Liver (tissue), 9 donors: Measurements from ENCODE around the gene RNLS. TPM values are rescaled to one million over a fixed set of nuclear protein-coding genes. Genes with fewer than 3 reads are reported as not detected.

ENCODE experiments used
- DNase-seq: peaks from one replicate; pipeline ENCODE4 v3.0.0-alpha.2; 2017; ENCODE audit warnings: low spot score
- H3K27ac ChIP-seq, 2 donors: one replicate each; pipeline ENCODE4 v1.7.0; 2013; ENCODE audit warnings: inconsistent platforms in 2 of 2, low read length in 2 of 2, control low read depth in 1 of 2, low read depth in 1 of 2, mild to moderate bottlenecking in 1 of 2
- H3K27me3 ChIP-seq, 4 donors: one replicate each; pipeline versions ENCODE4 v1.6.1 to v1.7.0; 2013; ENCODE audit warnings: low read length in 3 of 4, inconsistent platforms in 1 of 4, mild to moderate bottlenecking in 1 of 4, moderate library complexity in 1 of 4; ENCODE audit not compliant: control insufficient read depth in 4 of 4, insufficient read depth in 4 of 4
- H3K36me3 ChIP-seq, 4 donors: one replicate each; pipeline versions ENCODE4 v1.6.1 to v1.7.0; 2013; ENCODE audit warnings: low read length in 3 of 4, mild to moderate bottlenecking in 3 of 4, low read depth in 1 of 4, moderate library complexity in 1 of 4; ENCODE audit not compliant: control insufficient read depth in 4 of 4, insufficient read depth in 3 of 4
- H3K4me1 ChIP-seq, 4 donors: one replicate each; pipeline versions ENCODE4 v1.6.1 to v1.7.0; 2013; ENCODE audit warnings: low read length in 3 of 4, mild to moderate bottlenecking in 3 of 4, moderate library complexity in 1 of 4; ENCODE audit not compliant: control insufficient read depth in 4 of 4, insufficient read depth in 4 of 4
- H3K4me3 ChIP-seq, 3 donors: one replicate each; pipeline versions ENCODE4 v1.6.1 to v1.7.0; 2013; ENCODE audit warnings: low read length in 3 of 3, control low read depth in 1 of 3, low read depth in 1 of 3, mild to moderate bottlenecking in 1 of 3
- H3K9ac ChIP-seq, 2 donors: one replicate each; pipeline ENCODE4 v1.7.0; 2013; ENCODE audit warnings: low read length in 2 of 2, mild to moderate bottlenecking in 2 of 2, moderate library complexity in 2 of 2, control low read depth in 1 of 2, low read depth in 1 of 2
- H3K9me3 ChIP-seq, 4 donors: one replicate each; pipeline versions ENCODE4 v1.6.1 to v1.7.0; 2013; ENCODE audit warnings: low read length in 3 of 4; ENCODE audit not compliant: control insufficient read depth in 4 of 4
- EGR1 ChIP-seq, 2 donors: IDR thresholded peaks; 2 replicates each; pipeline ENCODE4 v1.6.1; 2016 to 2018; ENCODE audit warnings: antibody characterized with exemption in 2 of 2, low read depth in 2 of 2
- FOXA1 ChIP-seq: IDR thresholded peaks from 2 replicates; pipeline ENCODE4 v1.6.1; 2016; ENCODE audit warnings: antibody characterized with exemption
- FOXA2 ChIP-seq: IDR thresholded peaks from 2 replicates; pipeline ENCODE4 v1.6.1; 2016; ENCODE audit warnings: antibody characterized with exemption
- GABPA ChIP-seq, 2 donors: IDR thresholded peaks in 1 of 2; conservative IDR thresholded peaks in 1 of 2; 2 replicates each; pipeline ENCODE4 v1.6.1; 2016; ENCODE audit warnings: antibody characterized with exemption in 2 of 2, mild to moderate bottlenecking in 1 of 2, moderate library complexity in 1 of 2
- HNF4A ChIP-seq, 2 donors: conservative IDR thresholded peaks; 2 replicates each; pipeline ENCODE4 v1.6.1; 2016; ENCODE audit warnings: antibody characterized with exemption in 2 of 2, mild to moderate bottlenecking in 2 of 2
- HNF4G ChIP-seq: IDR thresholded peaks from 2 replicates; pipeline ENCODE4 v1.6.1; 2016; ENCODE audit warnings: antibody characterized with exemption
- JUND ChIP-seq, 2 donors: IDR thresholded peaks; 2 replicates each; pipeline ENCODE4 v1.6.1; 2016; ENCODE audit warnings: antibody characterized with exemption in 2 of 2
- NR2F2 ChIP-seq: IDR thresholded peaks from 2 replicates; pipeline ENCODE4 v1.6.1; 2016; ENCODE audit warnings: antibody characterized with exemption
- RAD21 ChIP-seq, 2 donors: IDR thresholded peaks; 2 replicates each; pipeline ENCODE4 v1.6.1; 2016; ENCODE audit warnings: antibody characterized with exemption in 2 of 2, mild to moderate bottlenecking in 2 of 2
- RXRA ChIP-seq, 2 donors: IDR thresholded peaks; 2 replicates each; pipeline ENCODE4 v1.6.1; 2017 to 2018; ENCODE audit warnings: antibody characterized with exemption in 2 of 2, mild to moderate bottlenecking in 1 of 2
- SP1 ChIP-seq: IDR thresholded peaks from 2 replicates; pipeline ENCODE4 v1.6.1; 2018; ENCODE audit warnings: antibody characterized with exemption, mild to moderate bottlenecking
- TAF1 ChIP-seq: conservative IDR thresholded peaks from 2 replicates; pipeline ENCODE4 v1.6.1; 2016; ENCODE audit warnings: antibody characterized with exemption, mild to moderate bottlenecking
- YY1 ChIP-seq: IDR thresholded peaks from 2 replicates; pipeline ENCODE4 v1.6.1; 2016; ENCODE audit warnings: antibody characterized with exemption, mild to moderate bottlenecking
- WGBS: extraction: QIAGEN DNeasy Blood & Tissue Kit; methylation state at CpG from one replicate; pipeline ENCODE4 v1.1.7; 2013; 5-methylcytosine and 5-hydroxymethylcytosine counted together
- polyA plus RNA-seq, 2 donors: library from polyadenylated mRNA; stranded (reverse) in 1 of 2; unstranded in 1 of 2; fragments of 200-250 nt in 1 of 2; fragments of >200 nt in 1 of 2; fragmentation: Nextera tagmentation in 1 of 2; extraction: Ambion mirVana in 1 of 2; gene quantifications; one replicate each; pipeline versions ENCODE4 v1.2.1 to v1.2.3, GENCODE V29; 2013 to 2015
- total RNA-seq, 2 donors: library from RNA; depleted of rRNA; stranded (reverse); fragments of >200 nt; gene quantifications; one replicate each; pipeline ENCODE4 v1.2.3, GENCODE V29; 2014
- TF ChIP-seq, protein P1 (sequence below): IDR thresholded peaks from 2 replicates; pipeline ENCODE4 v1.6.1; 2016; ENCODE audit warnings: antibody characterized with exemption, mild to moderate bottlenecking
- TF ChIP-seq, protein P2 (sequence below): IDR thresholded peaks from 2 replicates; pipeline ENCODE4 v1.6.1; 2016; ENCODE audit warnings: antibody characterized with exemption
- TF ChIP-seq, protein P3 (sequence below): IDR thresholded peaks from 2 replicates; pipeline ENCODE4 v1.6.1; 2016; ENCODE audit warnings: antibody characterized with exemption
- donor health status: healthy.
- donor health status: healthy.
- donor health status: healthy.
- donor health status: healthy.
- donor health status: healthy.

RNLS gene
- total and polyA plus RNA-seq, 4 donors = 4.1 to 12.4 (median 7.5) TPM

DNA sequence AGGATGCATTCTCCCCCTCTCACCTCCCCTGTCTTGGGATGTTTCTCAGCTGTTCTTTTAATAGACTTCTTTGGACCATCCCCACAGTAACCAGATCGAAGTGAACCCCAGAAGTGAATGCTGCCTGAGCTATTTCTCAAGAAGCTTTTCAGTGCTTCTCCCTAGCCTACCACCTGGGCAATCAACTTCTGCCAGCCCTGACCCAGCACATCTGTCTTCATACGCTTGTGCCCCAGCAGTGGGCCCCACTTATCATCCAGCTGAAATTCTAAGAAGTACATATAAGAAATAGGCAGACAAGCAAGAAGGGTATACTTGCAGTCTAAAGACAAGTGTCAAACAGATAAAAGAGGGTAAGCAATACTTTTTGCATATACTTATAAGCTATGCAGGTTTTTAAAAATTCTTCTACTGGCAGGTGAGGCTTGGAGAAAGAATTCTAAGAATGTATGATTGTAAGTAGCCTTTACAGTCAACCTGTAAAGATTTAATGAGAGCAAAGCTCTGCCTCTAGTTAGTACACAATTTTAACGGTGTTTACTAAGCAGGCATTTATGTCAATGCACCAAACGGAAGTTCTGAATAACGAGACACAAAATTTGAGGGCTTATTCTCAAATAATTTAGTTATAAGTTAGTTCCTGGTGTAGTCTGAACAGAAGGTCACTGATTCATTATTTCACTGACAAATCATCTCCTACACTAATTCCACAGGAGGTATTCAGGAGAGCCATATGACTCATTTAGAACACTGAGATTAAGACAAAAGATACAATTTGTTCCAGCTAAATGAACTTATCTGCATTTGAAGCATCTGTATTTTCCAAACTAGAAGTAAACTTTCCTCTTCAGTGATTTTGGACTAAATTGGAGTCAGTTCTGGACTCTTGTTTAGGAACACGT lies 83.3 kb downstream of the RNLS start:
- WGBS = 93% methylated on average over 6 of the region's 6 CpGs
- H3K9ac ChIP-seq = no peak overlapping the region
- TF ChIP-seq, protein P1, sequence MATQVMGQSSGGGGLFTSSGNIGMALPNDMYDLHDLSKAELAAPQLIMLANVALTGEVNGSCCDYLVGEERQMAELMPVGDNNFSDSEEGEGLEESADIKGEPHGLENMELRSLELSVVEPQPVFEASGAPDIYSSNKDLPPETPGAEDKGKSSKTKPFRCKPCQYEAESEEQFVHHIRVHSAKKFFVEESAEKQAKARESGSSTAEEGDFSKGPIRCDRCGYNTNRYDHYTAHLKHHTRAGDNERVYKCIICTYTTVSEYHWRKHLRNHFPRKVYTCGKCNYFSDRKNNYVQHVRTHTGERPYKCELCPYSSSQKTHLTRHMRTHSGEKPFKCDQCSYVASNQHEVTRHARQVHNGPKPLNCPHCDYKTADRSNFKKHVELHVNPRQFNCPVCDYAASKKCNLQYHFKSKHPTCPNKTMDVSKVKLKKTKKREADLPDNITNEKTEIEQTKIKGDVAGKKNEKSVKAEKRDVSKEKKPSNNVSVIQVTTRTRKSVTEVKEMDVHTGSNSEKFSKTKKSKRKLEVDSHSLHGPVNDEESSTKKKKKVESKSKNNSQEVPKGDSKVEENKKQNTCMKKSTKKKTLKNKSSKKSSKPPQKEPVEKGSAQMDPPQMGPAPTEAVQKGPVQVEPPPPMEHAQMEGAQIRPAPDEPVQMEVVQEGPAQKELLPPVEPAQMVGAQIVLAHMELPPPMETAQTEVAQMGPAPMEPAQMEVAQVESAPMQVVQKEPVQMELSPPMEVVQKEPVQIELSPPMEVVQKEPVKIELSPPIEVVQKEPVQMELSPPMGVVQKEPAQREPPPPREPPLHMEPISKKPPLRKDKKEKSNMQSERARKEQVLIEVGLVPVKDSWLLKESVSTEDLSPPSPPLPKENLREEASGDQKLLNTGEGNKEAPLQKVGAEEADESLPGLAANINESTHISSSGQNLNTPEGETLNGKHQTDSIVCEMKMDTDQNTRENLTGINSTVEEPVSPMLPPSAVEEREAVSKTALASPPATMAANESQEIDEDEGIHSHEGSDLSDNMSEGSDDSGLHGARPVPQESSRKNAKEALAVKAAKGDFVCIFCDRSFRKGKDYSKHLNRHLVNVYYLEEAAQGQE = no peak
- no peak for TF ChIP-seq FOXA1
- TF ChIP-seq SP1 = no peak
- TF ChIP-seq, protein P2, sequence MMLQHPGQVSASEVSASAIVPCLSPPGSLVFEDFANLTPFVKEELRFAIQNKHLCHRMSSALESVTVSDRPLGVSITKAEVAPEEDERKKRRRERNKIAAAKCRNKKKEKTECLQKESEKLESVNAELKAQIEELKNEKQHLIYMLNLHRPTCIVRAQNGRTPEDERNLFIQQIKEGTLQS = no peak
- no peak for TF ChIP-seq FOXA2
- TF ChIP-seq, protein P3, sequence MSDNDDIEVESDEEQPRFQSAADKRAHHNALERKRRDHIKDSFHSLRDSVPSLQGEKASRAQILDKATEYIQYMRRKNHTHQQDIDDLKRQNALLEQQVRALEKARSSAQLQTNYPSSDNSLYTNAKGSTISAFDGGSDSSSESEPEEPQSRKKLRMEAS = no peak
- no peak for TF ChIP-seq EGR1 (IDR thresholded peaks at IDR 0.05; ENCODE audit: low read depth in 2 of 2)
- TF ChIP-seq TAF1 = no peak
- H3K27ac ChIP-seq = no peak overlapping the region
- no peaks in the 10 kb centered on the region for H3K27me3 ChIP-seq
- no peaks in the 10 kb centered on the region for H3K36me3 ChIP-seq
- H3K4me3 ChIP-seq = no peak overlapping the region
- peaks cover 0 to 22% (median 6%) of the 10 kb centered on the region in 4 donors for H3K4me1 ChIP-seq
- DNase-seq = no peak
- no peaks in the 10 kb centered on the region for H3K9me3 ChIP-seq

DNA sequence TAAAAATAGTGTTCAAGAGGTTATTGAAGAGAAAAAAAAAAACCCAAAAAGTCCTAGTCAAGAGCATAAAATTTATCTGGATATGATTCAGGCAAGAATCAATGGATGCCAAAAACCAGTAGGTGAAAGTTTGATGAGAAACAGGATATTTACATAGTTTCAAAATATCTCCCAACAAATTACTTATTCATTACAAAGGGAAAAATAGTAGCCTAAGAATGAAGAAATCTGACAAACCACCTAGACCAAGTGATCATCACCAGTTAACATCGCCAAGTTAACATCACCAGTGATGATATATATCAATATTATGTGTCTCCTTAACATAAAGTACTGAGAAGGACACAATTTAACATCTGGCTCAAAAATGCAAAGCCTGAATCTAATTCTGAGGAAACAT lies 85.2 kb downstream of the RNLS start:
- 71% methylated on average over 1 of the region's 1 CpG for WGBS
- TF ChIP-seq FOXA2 (peak; percentile 50), RXRA (IDR thresholded peaks at IDR 0.05) (peak in 1 of 2 donors; percentile 26), YY1 (no peak)
- TF ChIP-seq, protein P2 = no peak
- DNase-seq = no peak
- no peak overlapping the region for H3K4me3 ChIP-seq
- H3K27me3 ChIP-seq = no peaks in the 10 kb centered on the region
- no peaks in the 10 kb centered on the region for H3K9me3 ChIP-seq
- H3K36me3 ChIP-seq = no peaks in the 10 kb centered on the region
- peaks cover 2 to 32% (median 8%) of the 10 kb centered on the region in 4 donors for H3K4me1 ChIP-seq
- no peak overlapping the region for H3K9ac ChIP-seq
- no peak overlapping the region for H3K27ac ChIP-seq

DNA sequence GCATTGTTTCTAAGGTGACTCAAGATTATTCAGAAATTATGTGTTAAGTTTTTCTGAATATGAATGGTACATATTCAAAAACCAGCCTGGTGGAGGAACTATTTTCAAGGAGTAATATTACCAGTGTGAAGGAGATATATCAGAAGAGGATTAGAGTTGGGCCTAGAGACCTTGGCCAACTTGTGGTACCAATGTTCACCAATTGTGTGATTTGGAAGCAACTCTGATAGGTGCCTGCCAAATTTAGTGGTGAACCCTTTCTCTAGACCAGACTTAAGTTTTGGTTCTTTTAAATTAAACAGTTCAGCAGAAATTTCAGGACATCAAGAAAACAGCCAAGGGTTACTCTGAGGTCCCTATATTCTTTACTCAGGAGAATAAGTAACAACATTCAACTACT lies 88.6 kb downstream of the RNLS start:
- Histone ChIP-seq H3K9me3 (no peaks in the 10 kb centered on the region), H3K4me3 (no peak overlapping the region), H3K27me3 (no peaks in the 10 kb centered on the region), H3K36me3 (no peaks in the 10 kb centered on the region), H3K27ac (no peak overlapping the region), H3K4me1 (peaks cover 4 to 45% (median 18%) of the 10 kb centered on the region in 4 donors), H3K9ac (no peak overlapping the region)
- TF ChIP-seq, protein P3 = no peak
- no peak for TF ChIP-seq HNF4A (conservative IDR thresholded peaks at IDR 0.05)
- TF ChIP-seq, protein P1 = no peak
- no peak for TF ChIP-seq NR2F2
- no peak for TF ChIP-seq RAD21 (IDR thresholded peaks at IDR 0.05)
- no peak for TF ChIP-seq RXRA (IDR thresholded peaks at IDR 0.05)
- no peak for TF ChIP-seq FOXA2
- no peak for TF ChIP-seq HNF4G
- no peak for TF ChIP-seq EGR1 (IDR thresholded peaks at IDR 0.05; ENCODE audit: low read depth in 2 of 2)
- TF ChIP-seq JUND (IDR thresholded peaks at IDR 0.05) = no peak
- no peak for TF ChIP-seq GABPA (IDR thresholded peaks at IDR 0.05 in 1 of 2, conservative IDR thresholded peaks at IDR 0.05 in 1 of 2)
- TF ChIP-seq FOXA1 = no peak
- no peak for TF ChIP-seq YY1
- TF ChIP-seq, protein P2 = no peak
- DNase-seq = no peak
